Hindlimb muscle (tissue), 1 donor: ENCODE results near the gene TRIM46. TPM values are rescaled to one million over a fixed set of nuclear protein-coding genes. Genes with fewer than 3 reads are reported as not detected.
"Not testable (repeated sequence)": the region's sequence is repeated elsewhere in the genome, so short reads cannot be mapped to it uniquely, and the experiment has no call there.

Experiments used
- DNase-seq: peaks from one replicate; pipeline ENCODE4 v3.0.0-alpha.2; 2013
- polyA plus RNA-seq: library from polyadenylated mRNA; unstranded; fragments of 120-200 nt; gene quantifications from one replicate; pipeline ENCODE4 v1.2.1, GENCODE V29; 2013; ENCODE audit not compliant: insufficient read length

The TRIM46 gene
- polyA plus RNA-seq, 1 donor, result 0.40 TPM

- no peak for DNase-seq
Observed at GRCh38 chr1:155186067-155186793, 12.6 kb downstream of the TRIM46 start.

GRCh38 chr1:155186794-155187455 is 13.3 kb downstream of the TRIM46 start:
- no peak for DNase-seq

DNA sequence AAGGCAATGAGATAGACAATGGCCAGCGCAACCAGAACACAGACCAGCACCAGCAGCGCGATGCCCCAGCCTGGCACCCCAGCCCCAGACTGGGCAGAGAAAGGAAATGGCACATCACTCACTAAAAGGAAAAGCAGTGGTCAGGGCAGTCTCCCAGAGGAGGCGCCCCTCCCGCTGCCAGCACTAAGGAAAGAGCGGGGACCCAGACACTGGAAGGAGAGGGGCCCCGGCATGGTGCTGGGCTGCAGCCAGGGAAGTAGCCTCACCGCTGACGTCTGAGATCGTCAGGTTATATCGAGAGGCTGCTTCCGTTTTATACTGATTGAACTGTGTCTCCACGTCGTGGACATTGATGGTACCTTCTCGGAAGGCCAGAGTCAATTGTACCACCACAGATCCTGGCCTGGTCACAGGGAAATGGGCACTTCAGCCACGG is 13.8 kb downstream of the TRIM46 start:
- no peak for DNase-seq

- no peak for DNase-seq
Observed at GRCh38 chr1:155188268-155188667, 14.6 kb downstream of the TRIM46 start.

DNA sequence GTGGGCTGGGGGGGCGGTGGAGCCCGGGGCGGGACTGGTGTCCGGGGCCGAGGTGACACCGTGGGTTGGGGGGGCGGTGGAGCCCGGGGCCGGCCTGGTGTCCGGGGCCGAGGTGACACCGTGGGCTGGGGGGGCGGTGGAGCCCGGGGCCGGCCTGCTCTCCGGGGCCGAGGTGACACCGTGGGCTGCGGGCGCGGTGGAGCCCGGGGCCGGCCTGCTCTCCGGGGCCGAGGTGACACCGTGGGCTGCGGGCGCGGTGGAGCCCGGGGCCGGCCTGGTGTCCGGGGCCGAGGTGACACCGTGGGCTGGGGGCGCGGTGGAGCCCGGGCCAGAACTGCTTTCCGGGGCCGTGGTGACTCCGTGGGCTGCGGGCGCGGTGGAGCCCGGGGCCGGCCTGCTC is 16.3 kb downstream of the TRIM46 start:
- not testable (repeated sequence) for DNase-seq

DNA sequence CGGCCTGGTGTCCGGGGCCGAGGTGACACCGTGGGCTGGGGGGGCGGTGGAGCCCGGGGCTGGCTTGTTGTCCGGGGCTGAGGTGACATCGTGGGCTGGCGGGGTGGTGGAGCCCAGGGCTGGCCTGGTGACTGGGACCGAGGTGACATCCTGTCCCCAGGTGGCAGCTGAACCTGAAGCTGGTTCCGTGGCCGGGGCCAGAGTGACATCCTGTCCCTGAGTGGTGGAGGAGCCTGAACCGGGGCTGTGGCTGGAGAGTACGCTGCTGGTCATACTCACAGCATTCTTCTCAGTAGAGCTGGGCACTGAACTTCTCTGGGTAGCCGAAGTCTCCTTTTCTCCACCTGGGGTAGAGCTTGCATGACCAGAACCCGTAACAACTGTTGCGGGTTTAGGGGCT is 18.3 kb downstream of the TRIM46 start:
- no peak for DNase-seq

GRCh38 chr1:155192346-155193274 is 19.0 kb downstream of the TRIM46 start:
- no peak for DNase-seq

DNA sequence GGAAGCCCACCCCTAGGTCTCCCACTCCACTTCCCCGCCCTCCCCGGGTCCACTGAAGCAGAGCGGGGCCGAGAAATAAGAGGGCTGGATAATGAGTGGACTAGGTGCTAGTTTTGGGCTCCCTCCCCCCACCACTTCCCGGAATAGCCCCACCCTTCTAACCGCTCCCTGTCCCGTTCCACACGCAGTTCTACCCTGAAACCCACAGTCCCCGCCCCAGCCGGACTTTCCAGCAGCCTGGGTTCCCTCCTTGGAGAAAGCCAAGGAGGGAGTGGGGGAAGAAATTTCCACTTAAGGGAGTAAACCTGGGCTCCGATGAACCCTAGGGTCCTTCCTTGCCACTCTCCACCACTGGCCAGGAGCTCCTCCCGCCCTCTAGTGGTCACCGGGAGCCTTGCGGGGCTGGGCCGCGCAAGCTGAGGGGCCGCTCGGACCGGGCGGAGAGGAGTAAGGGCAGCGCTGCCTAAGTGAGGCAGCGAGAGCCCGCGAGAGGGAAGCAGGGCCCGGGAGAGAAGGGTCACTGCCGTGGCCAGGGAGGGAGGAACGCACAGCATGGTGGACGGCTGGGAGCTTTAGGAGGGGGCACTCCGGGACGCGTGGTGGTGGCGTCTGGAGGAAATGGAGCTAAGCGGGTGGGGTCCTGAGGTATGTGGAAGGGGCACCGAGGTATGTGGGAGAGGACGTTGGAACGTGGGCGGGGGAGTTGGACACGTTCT is 19.8 kb downstream of the TRIM46 start:
- peak; percentile 89 for DNase-seq

DNA sequence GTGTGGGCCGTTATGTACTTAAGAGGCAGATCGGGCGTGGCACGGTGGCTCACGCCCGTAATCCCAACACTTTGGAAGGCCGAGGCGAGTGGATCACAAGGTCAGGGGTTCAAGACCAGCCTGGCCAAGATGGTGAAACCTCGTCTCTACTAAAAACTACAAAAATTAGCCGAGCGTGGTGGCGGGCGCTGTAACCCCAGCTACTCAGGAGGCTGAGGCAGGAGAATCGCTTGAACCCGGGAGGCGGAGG is 20.3 kb downstream of the TRIM46 start:
- not testable (repeated sequence) for DNase-seq

DNA sequence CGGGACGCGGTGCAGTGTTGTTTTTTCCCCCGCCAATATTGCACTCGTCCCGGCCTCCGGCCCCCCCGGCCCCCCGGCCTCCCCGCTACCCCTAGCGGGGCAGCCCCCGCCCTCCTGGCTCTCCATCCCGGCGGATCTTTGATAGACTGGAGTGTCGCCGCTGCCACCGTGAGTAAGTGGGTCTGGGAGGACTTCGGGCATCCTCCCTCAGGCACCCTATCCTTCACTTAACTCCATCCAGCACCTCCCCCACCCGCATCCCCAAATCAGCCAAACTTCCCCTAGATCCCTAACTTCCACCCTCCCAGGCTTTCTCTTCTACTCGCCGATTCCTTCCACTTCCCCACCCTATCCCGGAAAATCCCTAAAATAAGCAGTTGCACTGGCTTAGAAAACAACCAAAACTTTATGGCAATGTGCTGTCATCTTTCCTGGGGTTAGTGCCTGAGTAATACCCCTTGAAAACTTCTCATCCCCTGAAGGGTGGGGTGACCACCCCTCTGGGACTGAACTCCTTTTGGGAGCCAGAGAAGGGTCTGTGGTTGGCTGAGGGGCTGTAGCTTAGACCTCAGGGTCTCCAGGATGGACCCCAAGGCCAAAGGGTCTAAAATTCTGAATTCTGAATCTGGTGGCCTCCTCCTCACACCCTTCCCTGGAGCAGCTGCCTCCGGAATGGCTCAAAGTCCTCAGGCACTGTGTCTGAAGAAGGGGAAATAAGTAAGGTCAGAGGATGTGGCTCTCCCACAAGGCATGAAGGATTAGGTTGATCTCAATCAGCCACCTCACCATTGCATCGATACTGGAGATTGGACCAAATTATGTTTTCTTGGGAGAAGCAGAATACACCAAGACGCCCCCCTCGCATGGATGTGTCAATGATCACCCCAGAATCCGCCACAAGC is 21.8 kb downstream of the TRIM46 start:
- DNase-seq, result peak; percentile 49

- no peak for DNase-seq
Observed at GRCh38 chr1:155196103-155196892, 22.6 kb downstream of the TRIM46 start.

GRCh38 chr1:155196893-155197638 is 23.4 kb downstream of the TRIM46 start:
- DNase-seq, result no peak

- no peak for DNase-seq
Observed at GRCh38 chr1:155197901-155198546, 24.4 kb downstream of the TRIM46 start.

DNA sequence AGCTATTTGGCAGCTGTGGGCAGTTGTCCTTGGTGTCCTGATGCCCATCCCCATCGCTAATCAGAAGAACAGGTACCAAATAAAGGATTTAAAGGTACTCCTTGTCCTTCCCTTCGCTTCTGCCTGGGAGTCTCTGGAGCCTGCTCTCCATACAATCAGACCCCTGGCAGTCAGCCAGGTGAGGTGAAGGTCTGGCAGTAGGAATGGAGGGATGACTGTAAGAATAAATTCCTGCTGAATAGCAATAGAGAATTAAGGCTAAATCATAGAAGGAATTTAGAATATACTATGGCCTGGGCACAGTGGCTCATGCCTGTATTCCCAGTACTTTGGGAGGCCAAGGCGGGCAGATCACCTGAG is 24.9 kb downstream of the TRIM46 start:
- no peak for DNase-seq

DNA sequence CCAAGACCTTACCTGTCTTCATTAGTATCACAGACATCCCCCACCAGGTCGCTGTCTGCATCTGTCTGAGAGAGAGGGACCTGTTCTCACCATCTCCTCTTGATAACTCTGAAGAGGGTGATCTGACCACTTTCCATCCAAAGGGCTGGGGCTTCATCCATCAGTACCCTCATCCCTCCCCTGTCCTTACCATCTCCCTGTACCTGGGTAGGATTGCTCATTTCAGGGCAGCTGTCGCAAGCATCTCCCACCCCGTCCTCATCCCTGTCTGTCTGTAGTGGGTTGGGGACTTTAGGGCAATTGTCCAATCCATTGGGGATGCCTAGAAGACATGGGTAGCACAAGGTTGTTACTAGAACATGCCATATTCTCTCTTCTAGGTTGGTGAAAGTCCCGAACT is 26.1 kb downstream of the TRIM46 start:
- DNase-seq, result no peak

DNA sequence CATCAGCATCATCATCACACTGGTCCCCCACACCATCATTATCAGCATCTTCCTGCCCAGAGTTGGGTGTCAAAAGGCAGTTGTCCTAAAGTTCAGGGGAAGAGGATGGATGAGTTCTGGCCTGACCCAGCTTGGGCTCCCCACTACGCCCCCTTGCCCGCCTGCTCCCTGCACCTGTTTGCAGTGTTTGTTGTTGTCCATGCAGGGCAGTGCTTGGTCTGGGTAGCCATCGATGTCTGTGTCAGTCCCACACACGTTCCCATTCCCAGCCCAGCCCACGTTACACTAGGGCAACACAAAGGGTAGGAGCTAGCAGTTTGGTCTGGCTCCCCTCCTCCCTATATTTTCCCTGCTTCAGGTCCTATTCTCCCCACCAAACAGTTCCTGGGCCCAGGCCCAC is 27.3 kb downstream of the TRIM46 start:
- DNase-seq, result no peak

- no peak for DNase-seq
Observed at GRCh38 chr1:155202198-155202597, 28.5 kb downstream of the TRIM46 start.

GRCh38 chr1:155202731-155203515 is 29.3 kb downstream of the TRIM46 start:
- no peak for DNase-seq

GRCh38 chr1:155205035-155205434 is 31.4 kb downstream of the TRIM46 start:
- DNase-seq, result no peak
